Embryonic facial prominence (tissue), 1 donor: ENCODE measurements around the gene C1QTNF3.
A peak's percentile ranks its signal among the peaks of the same experiment; 100 is the strongest.
"Not testable (repeated sequence)": the region's sequence is repeated elsewhere in the genome, so short reads cannot be mapped to it uniquely, and the experiment has no call there.

Source experiments
- DNase-seq: peaks from one replicate; pipeline ENCODE4 v3.0.0-alpha.2; 2016; ENCODE audit errors: extremely low spot score

Gene C1QTNF3

DNA sequence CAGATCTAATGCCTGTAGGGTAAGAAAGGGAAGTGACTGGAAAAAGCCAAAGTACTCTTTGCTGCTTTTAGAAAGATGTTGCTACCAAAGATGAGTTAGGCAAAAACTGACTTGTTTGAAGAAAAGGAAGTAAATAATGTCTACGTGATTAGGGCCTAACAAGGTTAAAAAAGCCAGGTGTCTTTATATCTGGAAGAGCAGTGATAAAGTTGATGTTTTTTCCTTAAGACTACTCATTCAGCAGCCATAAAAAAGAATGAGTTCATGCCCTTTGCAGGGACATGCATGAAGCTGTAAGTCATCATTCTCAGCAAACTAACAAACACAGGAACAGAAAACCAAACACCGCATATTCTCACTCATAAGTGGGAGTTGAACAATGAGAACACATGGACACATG is 21.7 kb downstream of the C1QTNF3 start:
- no peak for DNase-seq

DNA sequence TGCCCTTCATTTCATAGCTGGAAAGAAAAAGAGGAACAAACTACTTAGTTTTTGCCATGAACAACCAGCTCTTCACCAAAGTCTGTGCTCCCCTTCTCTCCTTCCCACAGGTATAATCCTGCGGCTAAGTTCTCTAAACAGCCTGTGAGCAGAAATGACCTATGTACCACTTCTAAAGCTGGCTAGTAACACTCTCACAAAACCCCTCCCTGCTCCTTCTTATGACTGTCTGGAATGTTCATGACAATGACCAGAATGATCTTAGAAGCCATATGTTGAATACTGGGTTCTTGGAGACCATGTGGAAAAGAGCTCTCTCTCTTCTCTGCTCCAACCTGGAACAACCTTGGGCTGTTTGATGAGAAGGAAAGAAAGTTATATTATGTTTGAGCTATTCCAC is 22.3 kb downstream of the C1QTNF3 start:
- no peak for DNase-seq

DNA sequence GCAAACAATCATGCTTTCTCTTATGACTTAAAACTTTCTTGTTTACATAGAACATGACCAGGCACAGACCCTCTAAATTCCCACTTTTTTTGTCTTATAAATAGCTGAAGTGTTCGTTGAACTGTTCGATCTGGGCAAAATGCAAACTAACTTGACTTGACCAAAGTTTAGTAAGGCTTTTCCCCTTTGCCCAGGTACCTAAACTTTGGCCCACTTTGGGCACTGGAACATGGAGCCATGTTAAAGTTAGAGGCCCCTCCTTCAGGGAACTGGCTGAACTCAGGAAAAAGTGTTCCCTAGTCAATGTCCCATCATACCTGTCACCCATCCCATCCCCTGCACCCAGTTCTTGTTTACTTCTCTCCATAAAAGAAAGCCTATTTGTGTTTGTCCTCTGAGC is 25.8 kb downstream of the C1QTNF3 start:
- DNase-seq, result no peak

DNA sequence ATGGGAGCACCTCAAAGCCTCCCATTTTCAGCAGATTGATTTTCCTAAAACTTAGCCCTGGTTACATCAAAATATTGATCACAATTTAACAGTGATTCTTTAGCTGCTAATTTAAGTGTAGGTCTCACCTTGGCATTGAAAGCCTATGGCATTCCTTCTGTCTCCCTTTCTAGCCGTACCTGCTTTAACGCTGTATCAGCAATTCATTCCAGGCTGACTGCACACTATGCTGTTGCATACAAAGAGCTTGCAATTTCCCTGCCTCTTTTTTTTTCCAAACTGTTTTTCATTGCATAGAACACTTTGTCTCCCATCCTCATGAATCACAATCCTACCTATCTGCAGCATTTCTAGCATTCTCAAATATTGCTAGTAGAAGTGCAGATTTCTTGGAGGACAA is 26.3 kb downstream of the C1QTNF3 start:
- DNase-seq, result no peak

DNA sequence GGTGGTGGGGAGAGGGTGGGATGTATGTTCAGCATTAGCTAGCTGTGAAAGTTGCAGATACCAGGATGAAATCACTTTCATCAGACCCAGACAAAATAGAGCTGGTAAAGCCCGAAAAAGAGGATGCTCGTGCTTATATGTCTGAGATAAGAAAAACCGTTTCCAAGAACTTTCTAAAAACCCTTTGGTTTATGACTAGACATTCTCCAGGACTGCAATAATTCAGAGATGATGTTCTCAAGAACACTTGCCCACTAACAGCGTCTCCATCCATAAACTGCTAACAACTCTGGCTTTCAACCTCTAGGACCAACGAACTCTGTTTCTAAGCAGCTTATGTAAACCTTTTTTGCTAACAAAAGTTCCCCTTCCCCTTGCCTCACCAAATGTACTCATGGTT is 26.8 kb downstream of the C1QTNF3 start:
- DNase-seq, result no peak

DNA sequence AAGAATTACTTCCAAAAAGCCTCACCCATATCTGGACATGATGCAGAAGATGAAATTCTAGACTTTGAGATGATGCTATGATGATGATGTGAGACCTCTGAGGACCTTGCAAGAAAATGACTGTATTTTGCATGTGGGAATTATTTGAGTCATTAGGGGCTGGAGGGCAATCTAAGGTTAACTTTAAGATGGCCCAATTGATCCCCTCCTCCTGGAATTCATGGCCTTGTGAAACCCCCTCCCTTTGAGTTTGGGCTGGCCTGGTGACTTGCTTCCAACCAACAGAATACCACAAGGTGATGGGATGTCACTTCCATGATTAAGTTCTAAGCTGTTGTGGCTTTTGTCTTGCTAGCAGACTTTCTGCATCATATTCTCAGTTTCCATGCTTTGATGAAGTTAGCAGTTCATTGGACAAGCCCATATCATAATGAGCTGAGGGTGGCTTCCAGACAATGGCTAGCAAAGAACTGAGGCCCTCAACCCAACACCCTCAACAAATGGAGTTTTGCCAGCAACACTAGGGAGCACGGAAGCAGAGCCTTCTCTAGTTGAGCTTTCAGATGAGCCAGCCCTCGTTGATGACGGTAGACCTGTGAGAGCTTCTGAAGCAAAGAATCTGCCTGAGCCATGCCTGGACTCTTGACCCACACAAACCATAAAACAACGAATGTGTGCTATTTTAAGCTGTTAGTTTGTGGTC is 27.7 kb downstream of the C1QTNF3 start:
- DNase-seq, result no peak

DNA sequence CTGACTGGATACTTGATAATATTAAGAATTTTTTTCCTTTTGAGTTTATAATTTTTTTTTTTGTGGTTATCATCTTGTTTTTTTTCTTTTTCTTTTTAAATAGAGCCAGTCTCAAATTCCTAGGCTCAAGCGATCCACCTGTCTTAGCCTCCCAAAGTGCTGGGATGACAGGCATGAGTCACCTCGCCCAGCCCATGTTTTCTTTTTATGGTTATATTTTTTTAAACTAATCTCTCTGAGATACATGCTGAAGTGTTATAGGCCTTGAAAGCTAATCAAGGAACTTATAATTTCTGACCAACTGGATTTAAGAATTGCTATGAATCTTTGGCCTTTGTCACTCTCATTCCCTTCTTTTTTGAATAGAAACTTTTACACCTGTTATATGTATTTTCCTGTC is 28.4 kb downstream of the C1QTNF3 start:
- DNase-seq, result no peak

DNA sequence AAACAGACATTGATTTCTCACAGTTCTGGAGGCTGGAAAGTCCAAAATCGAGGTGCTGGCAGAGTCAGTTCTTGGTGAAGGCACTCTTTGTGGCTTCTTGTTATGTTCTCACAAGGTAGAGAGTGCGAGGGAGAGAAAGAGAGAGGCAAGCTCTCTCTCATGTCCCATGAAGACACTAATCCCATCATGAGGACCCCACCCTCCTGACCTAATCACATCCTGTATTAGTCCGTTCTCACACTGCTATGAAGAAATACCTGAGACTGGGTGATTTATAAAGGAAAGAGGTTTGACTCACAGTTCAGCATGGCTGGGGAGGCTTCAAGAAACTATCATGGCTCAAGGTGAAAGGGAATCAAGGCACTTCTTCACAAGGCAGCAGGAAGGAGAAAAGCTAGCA is 29.5 kb downstream of the C1QTNF3 start:
- no peak for DNase-seq

DNA sequence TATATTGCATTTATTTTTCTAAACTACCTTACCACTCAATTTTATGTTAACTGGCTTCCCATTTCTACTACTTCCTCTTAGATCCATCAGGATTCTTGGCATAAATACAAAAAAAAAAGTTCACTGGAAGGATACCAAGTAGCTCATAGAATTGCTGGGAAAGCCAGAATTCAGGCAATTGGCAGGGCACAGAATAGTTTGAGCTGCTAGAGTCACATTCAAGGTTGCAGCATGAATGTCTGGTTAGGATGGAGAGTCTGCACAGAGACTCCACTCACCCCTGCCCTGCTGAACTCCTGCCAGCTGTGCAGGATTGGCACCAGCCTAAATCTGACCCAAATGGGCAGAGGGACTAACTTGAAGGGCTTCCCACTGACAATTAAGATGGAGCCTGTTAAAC is 30.2 kb downstream of the C1QTNF3 start:
- no peak for DNase-seq

DNA sequence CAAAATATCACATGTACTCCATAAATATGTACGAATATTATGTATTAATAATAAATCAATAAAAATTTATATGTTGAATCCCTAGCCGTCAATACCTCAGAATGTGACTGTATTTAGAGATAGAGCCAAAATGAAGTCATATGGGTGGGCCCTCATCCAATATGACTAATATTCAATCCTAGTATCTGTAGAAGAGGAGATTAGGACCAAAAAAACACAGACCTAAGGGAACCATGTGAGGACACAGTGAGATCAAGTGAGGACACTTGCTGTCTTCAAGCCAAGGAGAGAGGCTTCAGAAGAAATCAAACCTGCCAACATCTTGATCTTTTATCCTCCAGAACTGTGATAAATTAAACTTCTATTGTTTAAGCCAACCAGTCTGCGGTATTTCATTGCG is 31.5 kb downstream of the C1QTNF3 start:
- DNase-seq, result no peak

DNA sequence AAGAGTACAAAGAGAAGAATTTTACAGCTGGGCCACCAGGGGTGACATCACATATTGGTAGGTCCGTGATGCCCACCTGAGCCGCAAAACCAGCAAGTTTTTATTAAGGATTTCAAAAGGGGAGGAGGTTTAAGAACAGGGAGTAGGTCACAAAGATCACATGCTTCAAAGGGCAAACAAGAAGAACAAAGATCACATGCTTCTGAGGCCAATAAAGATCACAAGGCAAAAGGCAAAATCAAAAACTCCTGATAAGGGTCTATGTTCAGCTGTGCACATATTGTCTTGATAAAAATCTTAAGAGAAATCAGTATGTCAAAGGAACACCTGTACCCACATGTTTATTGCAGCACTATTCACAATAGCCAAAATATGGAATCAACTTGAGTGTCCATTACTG is 32.9 kb downstream of the C1QTNF3 start:
- DNase-seq, result not testable (repeated sequence)

DNA sequence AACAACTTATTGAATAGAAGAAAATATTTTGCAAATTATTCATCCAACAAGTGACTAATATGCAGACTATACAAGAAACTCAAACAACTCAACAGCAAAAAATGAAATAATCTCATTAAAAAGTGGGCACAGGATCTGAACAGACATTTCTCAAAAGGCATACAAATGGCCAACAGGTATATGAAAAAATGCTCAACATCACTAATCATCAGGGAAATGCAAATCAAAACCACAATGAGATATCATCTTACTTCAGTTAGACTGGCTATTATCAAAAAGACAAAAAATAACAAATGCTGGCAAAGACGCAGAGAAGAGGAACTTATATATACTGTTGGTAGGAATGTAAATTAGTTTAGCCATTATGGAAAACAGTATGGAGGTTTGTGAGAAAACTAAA is 33.4 kb downstream of the C1QTNF3 start:
- no peak for DNase-seq

DNA sequence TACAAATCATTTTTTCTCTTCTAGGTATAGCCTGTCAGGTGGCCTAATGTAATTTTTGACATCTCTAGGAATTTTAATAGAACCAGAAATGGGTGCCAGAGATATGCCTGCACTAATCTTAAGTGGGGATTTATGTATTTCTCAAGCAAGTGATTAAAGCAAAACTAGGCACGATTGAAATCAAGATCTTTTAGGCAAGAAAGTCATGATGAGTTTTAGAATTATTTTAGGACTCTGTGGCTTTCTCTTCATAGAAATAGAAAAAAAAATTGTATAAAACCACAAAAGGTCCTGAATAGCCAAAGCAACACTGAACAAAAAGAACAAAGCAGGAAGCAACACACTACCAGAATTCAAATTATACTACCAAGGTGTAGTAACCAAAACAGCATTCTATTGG is 34.2 kb downstream of the C1QTNF3 start:
- no peak for DNase-seq

DNA sequence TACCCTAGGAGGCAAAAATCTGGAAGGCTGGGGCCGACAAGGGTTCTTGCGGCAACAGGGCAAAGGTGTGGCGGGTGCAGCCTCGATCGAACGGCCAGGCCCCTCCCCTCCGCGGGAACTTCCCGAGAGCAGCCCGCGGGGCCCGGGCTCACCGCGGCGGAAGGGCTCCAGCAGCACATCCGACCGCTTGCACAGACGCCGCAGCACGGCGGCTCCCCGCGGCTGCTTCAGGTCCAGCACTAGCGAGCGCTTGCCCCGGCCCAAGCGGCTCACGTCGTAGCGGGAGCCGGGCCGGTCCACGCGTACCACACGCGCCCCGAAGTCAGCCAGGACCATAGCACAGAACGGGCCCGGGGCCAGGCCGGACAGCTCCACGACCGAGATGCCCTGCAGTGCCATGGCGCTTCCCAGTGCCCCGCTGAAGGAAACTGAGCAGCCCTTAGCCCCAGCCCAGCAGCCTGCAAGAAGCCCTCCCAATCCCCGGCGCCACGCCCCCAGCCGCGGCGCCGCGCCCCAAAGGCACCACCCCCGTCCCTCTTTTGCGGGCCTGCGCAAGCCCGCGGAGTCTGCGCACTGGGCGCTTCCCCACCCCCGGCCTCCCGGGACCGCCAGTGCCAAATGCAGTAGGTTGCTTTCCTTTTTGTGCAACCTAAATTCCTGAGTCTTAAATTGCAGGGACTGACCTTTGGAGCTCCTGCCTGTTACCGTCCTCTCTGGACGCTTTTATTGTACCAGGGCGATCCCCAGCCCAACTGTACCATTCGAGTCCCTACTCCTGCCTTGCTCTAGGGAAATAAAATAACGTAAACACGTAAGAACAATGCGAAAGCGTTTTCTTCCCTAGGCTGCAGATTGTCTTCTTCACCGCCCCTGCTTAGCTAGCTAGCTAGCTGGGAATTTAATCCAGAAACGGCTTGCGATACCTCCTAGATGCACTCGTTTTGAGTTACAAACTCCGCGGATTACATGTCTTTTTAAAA is 35.1 kb downstream of the C1QTNF3 start, which contains the start of gene AMACR:
Gene AMACR (minus strand): TSS at position 430 of the 980 bp plus-strand sequence. CDS start 31 bp downstream, at position 399.
- DNase-seq, result peak; percentile 87

DNA sequence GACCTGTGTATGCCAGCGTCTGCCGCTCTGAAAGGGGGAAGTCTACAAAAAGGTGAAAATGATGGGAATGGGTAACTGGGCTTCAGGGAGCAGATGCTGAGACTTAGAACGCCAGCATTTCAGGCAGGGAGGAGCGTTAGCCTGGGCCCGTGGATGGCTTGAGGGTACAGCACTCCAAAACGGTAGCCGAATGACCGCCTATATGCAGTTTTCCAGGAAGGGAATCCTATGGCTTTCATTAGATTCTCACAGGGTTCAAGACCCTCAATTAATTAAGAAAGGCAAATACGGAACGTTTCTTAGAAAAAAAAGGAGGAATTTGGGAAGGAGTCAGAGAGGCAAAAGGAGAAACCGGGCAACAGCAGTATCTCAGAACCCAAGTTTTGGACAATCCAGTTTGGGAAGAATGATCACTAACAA is 35.8 kb downstream of the C1QTNF3 start:
- no peak for DNase-seq

DNA sequence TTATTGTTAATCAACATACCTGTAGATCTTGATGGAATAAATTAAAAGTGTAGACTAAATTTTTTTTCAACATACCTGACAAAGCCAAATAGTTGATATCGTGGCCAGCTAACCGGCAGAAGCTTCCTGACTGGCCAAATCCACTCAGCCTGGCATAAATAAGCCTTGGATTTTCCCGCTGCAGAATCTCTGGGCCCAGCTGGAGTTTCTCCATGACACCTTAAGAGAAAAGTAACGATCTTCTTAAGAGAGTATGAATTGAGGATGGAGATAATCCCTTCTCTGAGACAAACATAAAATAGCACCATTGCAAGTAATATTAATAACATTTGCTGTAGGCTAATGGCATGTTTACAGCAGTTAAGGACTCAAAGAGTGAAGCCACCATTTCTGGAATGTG is 37.3 kb downstream of the C1QTNF3 start:
- no peak for DNase-seq

DNA sequence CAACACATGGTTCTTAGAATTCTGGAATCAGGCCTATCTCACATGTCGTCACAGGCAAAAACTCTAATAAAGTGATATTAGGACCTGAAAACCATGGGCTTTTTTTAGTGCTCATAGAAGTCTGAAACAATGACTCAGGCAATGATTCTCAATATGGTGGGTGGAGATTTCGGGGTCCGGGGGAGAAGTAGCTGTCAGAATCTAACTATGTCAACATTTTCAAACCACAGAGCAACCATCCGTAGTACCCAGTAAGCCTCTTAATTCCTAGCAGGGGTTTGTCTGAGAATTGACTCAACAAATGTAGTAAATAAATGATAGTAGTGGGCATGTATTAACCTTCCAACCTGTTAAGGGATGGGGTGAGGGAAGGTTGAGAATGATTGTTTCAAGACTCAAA is 37.8 kb downstream of the C1QTNF3 start:
- no peak for DNase-seq

DNA sequence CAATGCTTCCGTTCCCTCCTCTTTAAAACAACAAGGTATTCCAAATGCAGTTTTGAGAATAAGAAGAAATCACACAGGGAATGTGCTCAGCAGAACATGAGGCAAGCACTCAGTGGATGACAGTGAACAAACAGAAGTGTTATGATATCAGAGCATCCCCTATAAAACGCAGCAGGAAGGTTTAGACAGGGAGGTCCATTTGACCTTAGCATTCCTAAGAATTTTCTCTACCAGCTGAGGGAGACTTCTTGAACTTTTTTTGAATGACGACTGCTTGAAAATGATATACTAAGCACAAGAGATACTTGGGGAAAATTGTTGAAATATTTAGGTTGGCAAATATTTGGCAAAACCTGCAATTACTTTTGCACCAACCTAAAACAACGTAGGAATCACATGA is 39.1 kb downstream of the C1QTNF3 start:
- no peak for DNase-seq

DNA sequence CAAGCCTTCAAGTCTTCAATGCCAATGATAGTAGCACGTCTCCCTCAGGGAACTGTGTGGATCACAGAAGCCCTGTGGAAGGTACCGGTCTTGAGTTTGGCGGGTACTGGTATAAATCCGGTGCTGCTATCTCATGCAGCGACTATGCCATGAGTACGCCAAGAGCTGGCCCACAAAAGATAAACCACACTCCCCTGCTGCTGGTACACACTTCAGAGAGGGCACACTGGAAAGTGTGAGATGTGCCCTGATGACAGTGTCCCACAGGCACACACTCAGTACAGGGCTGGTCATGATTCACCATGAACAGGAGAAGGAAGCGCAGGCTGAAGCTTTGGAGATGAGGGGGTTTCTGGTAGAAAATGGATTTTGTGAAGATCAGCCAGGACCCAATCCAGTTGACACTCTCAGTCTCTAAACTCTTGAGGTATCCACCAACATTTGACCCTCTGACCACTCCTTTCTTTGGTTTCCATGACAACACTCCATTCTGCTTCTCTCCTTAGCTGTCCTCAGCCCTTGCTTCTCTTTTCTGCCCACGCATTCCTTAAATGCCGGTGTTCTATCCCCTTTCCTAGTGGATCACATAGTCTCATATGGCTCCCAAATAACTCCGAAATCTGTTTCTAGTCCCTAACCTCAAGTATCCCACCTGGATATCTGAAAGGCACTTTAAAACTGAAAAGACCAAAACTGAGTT is 40.2 kb downstream of the C1QTNF3 start:
- no peak for DNase-seq

DNA sequence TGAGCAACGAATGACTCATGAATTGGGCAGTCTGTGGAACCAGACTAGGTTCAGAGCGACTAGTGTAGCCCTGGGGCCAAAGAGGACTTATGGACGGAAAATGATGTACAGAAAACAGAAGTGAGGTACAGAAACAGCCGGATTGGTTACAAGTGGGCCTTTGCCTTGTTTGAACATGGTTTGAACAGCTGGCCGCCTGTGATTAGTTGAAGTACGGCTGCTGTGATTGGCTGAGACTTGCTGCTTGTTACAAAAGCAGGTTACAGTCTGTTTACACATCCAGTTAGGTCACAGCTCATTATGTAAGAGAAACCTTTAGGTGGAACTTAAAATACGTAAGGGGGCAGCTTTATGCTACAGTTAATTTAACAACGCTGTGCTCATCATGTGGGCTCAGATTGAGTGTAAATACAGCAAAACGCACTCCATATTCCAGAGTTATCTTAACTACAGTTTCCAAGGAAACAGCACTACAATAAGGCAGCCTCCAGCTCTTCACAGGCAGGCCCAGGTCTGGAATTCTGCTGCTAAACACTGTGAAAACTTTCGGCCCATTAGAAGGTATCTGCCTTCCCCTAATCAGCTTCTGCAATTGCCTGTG is 41.7 kb downstream of the C1QTNF3 start:
- no peak for DNase-seq

DNA sequence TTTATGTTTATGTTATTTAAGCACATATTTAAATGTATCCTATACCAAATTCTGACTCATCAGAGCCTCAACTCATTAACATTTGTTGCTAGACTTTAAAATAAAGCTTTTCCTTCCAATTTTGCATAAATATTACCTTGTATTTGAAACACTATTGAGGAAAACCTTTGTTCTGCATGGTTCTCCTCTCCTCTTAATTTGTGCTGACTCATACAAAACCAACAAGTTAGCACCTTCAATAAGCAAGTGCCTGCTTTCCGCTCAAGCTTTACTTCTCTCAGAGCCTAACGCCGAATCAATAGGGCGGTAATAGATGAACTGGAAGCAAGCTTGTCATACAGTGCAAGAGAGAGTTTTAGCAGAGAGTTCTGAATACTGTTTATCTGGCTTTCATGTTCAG is 43.0 kb downstream of the C1QTNF3 start:
- no peak for DNase-seq
